Activated CD4-positive, CD25-positive, alpha-beta regulatory T cell treated with anti-CD3 and anti-CD28 coated beads, Interleukin-2, amount 50 U/mL, for 72 hours (primary cell): ENCODE measurements around the gene MRPL33.

ENCODE experiments used
- DNase-seq: peaks from one replicate; pipeline ENCODE4 v3.0.0; 2021

MRPL33 gene

DNA sequence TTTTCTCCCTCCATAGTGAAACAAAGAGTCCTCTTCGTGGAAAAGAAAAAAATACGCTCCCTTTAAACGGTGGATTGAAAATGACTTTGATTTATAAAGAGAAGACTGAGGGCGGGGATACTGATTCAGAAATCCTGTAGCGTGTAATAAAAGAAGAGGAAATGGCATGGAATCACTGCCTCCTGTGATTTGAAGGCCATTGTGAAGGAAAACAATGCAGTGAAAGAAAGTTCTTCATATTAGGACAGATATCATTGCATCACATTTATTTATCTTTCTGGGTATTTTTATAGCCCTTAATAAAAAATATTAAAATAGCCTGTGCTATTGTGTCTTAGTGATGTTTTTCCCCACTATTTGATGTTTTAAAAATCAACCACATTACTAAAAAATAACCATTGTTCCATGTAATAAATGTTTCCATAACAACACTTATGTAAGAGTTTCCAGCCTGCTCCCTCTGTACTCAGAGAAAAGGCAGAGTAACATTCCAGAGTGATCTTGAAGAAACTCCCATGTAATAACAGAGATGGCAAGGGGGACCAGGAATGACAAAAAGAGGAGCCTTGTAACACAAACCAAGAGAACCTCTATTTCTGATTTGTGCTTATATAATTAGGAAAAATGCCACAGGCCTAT is 8.0 kb downstream of the MRPL33 start:
- DNase-seq: no peak

DNA sequence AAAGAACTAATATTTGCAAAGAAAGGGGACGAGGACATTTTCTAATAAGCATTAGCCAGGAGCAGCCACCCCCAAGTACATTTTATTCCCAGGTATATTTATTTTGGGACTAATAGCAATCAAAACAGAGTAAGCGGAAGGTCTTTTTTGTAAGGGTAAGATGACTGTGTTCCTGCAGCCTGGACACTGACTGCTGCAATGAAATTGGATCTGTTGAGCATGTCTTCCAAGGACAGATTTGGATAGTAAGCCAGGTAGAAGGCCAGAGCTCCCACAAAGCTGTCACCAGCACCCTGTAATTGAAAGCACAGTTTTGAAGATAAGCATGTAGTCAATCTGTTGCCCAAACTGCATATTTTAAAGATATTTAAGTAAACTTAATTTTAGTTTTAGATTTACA is 10.0 kb downstream of the MRPL33 start:
- DNase-seq: no peak

DNA sequence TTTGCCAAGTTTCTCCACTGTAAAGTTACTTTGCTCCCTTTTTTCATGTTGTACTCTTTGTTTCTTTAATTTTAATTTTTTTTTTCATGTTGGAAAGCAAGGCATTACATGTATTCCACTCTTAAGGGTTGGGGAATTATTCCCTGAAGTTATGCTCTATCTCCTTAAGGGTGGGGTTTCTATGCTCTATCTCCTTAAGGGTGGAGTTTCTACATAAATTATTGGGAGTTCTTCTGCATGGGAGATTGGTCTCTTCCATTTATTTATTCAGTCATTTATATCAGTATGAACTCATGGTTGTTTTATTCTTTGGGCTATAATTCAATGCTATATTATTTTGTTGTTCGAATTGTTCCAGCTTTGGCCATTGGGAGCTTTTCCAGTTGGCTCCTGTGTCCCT is 11.2 kb downstream of the MRPL33 start:
- no peak for DNase-seq

DNA sequence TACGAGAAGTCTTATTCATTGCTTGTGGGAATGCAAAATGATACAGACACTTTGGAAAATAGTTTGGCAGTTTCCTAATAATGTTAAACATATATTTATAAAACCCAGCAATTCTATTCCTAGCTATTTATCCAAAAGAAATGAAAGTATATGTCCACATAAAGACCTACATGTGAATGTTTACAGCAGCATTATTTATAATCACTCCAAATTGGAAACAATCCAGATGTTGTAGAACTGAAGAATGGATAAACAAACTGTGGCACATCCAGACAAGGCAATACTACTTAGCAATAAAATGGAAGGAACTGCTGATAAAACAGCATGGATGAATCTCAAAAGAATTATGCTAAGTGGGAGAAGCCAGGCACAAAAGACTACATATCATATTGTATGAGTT is 19.3 kb downstream of the MRPL33 start:
- DNase-seq: no peak

DNA sequence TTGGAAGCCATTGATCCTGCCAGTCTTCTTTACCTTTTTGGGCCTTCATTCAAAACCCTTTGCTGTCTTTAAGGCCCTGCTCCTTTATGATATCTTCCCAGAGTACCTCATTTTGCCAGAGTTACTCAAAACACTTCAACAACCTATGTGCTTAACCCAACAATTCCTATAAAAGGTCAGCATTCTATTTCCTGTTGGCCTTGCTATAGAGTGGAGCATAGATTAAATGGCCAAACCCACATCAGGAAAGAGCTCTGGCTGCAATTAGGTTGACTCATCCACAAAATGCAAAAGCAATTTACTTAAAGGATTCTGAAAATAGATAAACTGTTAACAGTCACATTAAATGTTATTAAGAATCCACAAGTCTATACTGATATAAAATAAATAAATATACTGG is 21.2 kb downstream of the MRPL33 start:
- no peak for DNase-seq

DNA sequence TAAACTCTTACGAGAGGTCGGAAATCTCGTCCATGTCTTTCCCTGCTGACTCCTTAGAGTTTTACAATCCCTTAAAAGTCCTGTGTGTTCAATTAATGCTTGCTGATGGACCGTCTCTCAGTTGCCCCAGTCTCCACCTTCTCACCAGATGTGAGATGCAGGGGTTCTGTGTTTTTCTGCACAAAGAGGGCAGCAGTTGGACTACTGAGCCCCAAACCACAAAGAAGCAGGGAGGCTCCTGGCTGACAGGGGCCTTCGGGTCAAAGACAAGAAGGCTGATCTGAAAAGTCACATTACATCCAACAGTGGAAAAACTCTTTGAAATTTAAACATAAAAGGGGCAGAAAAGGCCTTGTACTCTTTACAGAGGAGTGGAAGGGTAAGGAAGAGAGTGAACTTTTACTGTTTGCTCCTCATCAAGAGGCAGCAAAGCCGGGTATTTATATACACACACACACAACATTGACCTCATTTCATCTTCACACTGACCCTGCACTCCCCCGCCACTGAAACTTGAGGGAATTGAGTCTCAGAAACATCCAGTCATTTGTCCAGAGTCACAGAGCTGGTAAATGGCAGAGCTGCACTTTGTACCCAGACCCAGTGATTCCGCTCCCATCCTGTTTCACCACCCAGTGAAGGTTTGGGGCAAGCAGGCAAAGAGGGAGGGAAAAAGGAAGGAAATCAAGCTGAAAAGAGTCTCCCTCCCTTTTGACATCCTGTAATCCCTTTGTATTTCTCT is 23.7 kb downstream of the MRPL33 start:
- DNase-seq: no peak

DNA sequence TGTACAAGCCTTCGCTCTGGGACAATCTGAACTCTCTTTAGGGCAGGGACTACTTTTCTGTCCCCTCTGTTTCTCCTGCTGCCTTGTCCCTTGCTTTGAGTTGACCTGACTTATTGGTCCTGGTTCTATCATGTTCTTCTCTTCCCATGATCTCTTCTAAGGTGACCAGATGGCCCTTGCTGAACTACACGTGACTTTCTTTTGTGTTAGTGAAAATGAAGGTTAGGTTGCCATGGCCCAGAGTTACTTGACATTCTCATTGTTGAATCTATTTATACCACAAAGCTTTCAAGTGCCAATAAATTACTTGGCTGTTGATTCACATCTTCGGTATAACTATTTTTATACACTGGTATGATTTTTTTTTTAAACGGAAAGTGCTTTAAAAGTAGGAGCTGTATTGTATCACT is 24.4 kb downstream of the MRPL33 start:
- no peak for DNase-seq

DNA sequence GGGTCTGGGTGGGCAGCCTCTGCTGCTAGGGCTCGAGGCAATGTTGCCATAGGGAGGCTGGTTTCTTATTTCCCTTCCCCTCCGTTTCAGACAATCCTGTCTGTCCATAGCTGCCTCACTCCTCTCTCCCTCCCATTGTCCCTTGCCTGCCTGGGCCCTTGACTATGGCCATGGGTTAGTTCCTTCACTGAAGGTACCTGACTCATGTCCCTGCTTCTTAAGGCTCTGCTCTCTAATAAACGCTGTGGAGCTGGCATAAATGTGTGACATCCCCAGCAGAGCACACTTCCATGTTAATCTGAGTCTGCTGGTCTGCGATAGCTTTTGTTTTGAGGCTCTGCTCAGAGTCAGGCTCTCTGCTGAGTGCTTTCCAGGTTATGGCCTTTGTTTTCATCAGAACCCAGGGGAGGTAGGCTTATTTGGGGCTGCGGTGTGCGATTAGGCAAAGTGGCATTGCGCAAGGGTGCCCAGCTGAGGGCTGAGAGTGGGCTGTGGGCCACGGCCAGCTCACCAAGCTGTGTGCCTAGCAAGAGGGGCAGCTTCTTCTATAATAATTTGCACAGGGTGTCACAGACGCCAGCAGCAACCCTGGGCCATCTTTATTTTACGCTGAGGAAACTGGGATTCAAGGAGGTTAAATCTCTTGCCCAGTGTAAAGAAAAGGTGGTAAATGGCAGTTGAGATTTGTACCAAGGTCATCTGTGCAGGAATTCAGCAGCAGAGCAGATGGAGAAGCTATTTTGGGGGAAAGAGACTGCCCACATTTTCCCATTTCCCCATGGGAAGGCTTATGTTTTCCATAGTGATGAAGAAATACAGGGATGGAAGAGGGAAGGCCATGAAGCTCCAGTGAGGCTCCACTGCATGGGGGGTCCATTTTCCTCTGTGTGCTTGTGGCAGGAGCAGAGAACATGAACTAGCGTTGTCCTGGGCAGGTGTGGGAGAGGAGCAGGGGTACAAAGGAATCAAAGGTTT is 25.6 kb downstream of the MRPL33 start:
- DNase-seq: no peak

DNA sequence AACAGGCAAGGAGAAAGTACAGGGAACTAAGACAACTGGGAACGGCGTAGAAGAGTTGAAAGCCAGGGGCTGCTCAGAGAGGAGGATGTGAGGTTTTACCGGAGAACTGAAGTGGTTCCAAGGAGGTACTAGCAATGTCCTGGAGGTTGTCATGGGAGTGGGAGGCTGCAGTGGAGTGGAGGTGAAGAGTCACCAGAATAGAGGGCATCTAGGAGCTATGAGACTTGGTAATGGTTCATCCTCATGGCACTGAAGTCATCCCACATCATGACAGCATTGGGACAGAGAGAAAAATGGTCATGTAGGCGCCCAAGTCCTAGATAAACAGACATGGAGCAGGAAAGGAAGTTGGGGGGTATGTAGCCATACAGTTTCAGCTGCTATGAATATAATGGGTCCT is 26.3 kb downstream of the MRPL33 start:
- no peak for DNase-seq

DNA sequence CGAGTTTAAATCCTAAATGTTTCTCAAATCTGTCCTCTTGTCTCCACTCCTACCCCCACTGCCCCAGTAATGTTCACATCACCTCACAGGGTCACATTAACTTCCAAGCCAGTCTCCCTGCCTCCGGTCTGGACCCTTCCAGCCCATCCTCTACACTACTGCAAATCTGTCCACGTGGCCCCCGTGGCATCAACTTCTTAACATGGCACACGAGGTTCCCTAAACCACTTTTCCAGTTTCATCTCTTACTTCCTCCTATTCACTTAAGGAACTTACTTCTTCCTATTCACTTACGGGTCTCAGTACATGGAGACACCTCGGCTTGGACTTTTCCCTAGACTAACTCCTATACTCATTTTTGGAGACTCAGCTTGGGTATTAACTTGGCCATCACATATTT is 27.0 kb downstream of the MRPL33 start:
- DNase-seq: no peak

DNA sequence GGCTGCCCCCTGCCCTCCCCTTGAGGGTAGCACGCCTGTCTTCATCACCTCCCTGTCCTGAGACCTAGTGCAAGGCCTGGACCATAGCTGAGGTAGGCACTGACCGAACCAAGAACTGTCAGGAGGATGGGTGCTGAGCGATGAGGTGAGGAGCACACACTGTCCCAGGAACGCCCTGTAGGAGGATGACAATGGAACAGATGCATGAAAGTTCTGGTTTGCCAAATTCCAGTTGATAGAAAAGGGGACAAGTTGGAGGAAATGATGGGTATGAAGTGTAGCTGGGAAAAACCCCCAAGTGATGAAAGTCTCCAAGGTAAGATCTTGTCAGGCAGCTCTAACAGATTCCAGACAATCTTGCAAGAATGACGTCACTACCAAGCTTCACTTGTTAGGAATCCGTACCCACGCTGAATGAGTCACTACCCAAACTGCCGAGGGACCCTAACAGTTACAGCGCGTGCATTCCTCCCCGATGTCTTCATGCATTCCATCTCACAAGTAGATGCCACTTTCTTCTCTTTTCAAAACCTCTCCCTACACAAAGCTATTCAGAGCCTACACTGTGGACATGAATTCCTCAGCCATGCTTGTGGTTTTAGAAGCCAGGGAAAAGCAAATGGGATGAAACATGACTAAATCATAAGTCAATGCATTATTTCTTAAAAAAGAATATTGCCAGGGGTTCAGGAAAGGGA is 27.6 kb downstream of the MRPL33 start:
- no peak for DNase-seq

DNA sequence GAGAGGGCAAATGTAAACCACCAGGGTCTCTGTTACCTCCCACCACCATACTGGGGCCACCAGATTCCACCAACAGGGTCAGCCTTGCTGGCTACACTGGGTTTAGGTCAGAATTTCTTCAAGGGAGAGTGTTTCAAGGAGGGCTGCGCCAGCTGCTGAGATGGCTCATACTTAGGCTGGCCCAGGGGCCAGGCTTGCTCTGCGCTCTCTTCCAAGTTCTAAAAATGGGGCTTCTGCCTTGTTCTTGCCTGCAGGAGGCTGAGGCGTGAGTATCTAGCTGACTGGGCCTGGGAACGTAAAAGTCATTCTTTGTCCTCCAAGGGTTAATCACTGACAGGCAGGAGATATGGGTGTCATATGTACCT is 28.1 kb downstream of the MRPL33 start:
- DNase-seq: no peak

DNA sequence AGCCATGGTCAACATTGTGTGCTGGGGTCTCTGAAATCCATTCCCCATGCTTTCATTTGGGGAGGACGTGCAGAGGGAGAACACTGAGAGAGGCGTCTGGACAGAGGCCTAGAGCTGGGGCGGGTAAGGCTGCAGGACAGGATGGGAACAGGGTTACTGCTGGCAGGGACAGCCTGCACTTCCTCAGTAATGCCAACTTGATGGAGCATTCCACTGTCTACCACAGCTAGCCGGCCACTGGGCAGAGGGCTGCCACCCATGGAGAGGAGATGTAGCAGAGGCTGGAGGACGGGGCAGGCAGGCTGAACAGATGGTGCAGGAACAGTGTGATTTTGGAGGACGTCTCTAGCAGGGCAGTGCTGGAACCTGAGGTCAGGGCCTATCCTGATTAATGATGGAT is 29.3 kb downstream of the MRPL33 start:
- no peak for DNase-seq

DNA sequence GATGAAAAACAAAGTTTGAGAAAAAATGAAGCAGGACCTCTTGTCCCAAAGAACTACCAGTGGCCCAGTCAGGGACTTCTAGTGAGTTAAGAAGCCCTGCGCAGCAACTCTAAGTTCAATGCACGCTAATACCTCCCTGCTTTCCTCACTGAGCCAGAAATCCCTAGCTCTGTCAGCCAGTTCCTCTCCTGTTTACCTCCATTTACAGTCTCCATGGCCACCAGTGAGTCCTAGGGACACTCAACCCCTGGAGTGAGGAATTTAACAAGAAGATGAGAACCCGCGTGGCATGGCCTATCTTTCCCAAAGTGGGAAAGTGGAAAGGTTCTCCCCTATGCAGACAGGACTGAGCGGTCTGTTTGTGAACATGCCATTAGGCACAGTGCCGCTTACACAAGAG is 31.0 kb downstream of the MRPL33 start:
- DNase-seq: no peak

DNA sequence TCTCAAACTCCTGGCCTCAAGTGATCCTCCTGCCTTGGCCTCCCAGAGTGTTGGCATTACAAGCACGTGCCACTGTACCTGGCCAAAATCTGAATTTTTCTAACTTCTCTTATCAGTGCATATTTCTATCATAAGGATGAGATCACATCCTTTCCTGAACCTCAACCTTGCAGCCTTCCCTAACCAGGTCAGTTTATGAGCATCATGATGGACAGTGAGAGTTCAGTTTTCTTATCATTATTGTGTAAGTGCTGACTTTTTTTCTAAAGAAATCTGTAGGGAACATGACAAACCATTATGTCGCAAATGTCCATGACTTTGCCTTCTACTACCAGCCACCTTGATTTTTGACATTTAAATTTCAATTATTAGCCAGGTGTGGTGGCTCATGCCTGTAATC is 31.5 kb downstream of the MRPL33 start:
- no peak for DNase-seq

DNA sequence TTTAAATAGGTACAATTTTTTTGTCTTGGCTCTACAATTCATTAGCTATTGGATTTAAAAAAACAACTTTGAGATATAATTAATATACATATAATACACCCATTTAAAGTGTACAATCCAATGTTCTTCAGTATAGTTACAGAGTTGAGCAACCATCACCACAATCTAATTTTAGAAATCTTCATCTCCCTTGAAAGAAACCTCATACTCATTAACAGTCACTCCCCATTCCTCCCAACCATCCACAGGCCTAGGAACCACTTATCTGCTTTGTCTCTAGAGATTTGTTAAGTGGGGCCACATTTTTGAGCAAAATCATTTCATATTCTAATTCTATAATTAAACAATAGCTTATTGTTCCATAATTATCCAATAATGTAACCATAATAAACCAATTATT is 32.6 kb downstream of the MRPL33 start:
- no peak for DNase-seq

DNA sequence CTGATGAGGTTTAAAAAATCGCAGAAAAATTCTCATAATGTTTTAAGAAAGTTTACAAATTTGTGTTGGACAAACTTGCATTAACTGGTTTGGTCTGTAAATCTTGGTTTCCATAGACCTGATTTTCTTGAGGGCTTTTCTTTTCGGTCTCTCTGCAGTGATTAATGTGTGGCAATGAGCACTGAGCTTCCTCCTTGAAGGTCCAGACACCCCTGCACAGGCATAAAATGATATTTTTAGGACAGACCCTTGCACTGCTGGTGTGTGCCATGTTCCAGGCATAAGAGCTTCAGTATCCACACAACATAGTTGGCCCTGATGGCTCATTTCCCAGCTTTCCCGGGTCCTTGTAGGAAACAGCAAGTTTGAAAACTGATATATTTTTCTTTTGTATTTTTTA is 33.7 kb downstream of the MRPL33 start:
- no peak for DNase-seq

DNA sequence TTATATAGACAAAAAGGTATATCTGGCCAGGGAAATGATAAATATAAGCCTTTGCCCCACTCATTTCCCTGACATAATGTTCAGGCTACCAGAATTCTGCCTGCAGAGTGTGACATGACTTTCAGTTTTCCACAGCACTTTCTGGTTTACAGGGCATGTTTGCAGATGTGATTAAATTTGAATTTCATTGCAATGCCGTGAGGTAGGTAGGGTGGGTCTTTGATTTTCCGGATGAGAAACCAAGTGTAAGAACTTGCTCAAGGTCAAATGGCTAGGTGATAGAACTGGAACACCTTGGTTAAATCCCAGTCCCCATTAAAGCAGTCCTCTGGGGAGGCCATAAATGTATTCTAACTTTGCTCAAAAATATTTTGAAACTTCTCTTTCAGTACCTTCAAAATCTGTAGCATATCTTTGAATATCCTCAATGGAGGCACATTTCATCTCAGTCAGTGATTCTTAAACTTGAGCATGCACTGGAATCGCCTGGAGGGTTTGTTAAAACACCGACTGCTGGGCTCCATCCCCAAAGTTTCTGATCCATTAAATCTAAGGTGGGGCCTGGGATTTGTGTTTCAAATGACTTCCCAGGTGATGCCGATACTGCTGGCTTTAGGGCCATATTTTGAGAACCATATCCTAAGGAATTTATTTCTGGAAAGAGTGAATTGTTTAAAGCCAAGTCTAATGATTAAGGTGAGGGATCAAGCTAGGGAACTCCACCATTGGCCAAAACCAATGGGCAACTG is 35.0 kb downstream of the MRPL33 start:
- DNase-seq: no peak

DNA sequence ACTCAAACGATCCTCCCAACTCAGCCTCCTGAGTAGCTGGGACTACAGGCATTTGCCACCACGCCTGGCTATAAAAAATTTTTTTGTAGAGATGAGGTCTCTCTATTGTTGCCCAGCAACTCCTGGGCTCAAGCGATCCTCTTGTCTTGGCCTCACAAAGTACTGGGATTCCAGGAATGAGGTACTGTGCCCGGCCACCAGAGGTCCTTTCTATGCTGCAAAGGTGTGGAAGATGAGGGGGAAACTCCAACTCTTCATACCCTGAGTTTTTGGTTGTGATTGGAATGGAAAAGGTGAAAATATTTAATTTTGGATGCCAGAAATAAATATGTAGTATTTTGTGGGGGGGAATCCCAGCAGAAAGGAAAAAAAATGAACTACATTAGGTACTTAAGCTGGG is 36.0 kb downstream of the MRPL33 start:
- no peak for DNase-seq

DNA sequence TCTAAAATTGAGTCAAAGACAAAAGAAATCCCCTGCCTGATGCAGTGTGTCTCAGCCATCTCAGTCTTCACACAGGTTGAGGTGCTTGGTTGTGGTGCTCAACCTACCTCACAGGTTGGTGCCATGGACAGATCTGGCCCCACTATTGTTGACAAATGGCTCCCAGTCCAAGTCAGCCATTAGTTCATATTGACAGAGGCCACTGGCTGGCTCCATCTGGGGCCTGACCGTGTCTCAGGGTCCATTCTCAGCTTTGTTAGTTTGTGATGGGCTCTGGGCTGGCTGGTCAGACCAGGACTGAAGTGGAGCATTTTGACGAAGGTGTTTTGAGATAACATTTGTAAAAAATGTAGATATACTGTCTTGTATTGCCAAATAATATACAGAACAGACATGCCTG is 36.9 kb downstream of the MRPL33 start:
- no peak for DNase-seq

DNA sequence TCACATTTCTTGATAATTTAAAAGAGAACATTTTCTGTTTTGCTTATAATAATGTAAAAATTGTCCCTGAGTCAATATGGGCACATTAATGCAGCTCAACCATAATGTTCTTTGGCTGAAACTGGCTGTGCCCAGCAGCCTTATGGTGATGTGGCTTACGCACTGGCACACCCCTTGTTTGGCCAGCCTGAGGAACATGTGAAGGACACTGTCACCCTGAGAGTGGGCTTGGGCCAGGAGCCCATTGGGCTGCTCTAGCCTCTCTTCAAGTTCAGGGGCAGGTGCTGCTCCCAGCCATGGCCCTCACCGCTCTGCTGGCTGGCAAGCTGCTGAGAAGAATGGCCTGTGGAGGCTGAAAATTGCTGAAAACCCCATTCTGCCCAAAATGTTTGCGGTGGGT is 37.5 kb downstream of the MRPL33 start:
- DNase-seq: no peak

DNA sequence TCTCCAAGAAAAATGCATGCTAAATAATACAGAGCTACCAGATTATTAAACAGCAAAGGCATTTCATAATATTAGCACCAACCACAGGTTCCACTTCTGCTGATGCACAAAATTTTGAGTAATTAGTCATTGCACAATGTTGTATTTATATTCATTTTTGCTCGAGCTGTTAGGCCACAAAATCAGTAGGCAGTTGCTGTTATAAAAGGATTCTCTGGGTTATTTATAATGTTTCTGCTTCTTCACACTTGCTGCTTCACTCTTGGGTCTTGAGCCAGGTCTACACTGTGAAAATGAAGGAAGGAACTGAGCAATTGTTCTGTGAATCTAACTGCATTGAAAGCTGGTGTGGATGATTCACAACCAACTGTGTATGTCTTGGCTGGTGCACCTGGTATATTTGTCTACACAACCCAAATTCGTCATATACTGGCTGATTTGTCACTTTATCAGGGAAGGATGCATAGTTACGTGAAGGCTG is 38.3 kb downstream of the MRPL33 start:
- DNase-seq: no peak
